Neural progenitor cell (in vitro differentiated cells): ENCODE data around the gene NIT2.

Source experiments
- EZH2phosphoT487 ChIP-seq: fragments of 200-600 bp; sonication (generic); IDR thresholded peaks from 2 replicates; pipeline ENCODE4 v1.6.1; 2017; ENCODE audit warnings: antibody characterized with exemption
- TF ChIP-seq, protein P1 (sequence below): fragments of 200-600 bp; sonication (generic); IDR thresholded peaks from 2 replicates; pipeline ENCODE4 v1.5.1; 2017; ENCODE audit warnings: antibody characterized with exemption, mild to moderate bottlenecking

DNA sequence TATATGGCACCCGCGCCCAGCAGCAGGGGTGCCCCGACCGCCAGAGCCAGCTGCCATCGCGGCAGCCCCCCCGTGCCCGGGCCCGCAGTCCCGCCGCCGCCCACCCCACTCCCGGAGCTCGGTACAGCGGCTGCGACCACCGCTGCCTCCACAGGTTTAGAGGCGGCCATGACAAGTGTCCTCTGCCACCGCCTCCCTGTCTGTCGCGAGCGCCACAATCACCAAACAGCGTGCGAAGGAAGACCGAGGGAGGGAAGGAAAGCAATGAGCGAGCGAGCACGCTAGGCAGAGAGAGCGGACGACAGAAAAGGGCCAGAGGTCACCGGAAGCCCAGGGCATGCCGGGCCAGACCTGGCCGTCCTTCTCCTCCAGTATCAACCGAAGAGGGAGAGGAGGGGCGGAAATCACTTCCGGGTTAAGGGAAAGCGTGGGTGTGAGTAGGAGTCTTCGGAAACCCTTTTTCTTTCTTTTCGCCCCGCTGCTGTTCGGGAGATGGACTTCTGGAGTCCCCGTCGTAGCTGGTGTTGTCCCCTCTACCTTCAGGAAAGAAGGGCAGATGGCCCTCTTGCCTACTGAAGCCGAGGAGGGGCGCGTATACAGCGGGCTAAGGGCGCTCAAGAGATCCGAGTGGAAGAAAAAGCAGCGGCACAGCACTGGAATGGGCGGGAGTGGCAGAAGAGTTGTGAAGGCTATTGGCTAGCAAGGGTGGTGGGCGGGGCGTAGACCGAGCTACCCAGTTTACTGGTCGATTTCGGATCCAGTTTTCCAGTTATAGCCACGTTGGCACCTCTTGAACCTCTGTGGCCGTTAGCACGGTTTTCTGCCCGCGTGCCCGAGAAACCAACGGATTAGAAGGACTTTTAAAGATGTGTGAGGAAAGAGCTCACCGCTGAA is 66.5 kb downstream of the NIT2 start, which contains the start of the genes LNP1 and TOMM70:
- TF ChIP-seq, protein P1, sequence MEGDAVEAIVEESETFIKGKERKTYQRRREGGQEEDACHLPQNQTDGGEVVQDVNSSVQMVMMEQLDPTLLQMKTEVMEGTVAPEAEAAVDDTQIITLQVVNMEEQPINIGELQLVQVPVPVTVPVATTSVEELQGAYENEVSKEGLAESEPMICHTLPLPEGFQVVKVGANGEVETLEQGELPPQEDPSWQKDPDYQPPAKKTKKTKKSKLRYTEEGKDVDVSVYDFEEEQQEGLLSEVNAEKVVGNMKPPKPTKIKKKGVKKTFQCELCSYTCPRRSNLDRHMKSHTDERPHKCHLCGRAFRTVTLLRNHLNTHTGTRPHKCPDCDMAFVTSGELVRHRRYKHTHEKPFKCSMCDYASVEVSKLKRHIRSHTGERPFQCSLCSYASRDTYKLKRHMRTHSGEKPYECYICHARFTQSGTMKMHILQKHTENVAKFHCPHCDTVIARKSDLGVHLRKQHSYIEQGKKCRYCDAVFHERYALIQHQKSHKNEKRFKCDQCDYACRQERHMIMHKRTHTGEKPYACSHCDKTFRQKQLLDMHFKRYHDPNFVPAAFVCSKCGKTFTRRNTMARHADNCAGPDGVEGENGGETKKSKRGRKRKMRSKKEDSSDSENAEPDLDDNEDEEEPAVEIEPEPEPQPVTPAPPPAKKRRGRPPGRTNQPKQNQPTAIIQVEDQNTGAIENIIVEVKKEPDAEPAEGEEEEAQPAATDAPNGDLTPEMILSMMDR = no peak
- no peak for TF ChIP-seq EZH2phosphoT487
